ENCODE data around the gene POU6F2. TPM values are rescaled to one million over a fixed set of nuclear protein-coding genes. Genes with fewer than 3 reads are reported as not detected.

Gene POU6F2
- total and polyA plus RNA-seq, 2 donors from 2014 or later = 0.47 TPM; not detected in 1

- TF ChIP-seq CTCF (IDR thresholded peaks at IDR 0.05; ENCODE audit: borderline replicate concordance, extremely low read depth, insufficient read depth) = no peak
- Histone ChIP-seq H3K4me3 (ENCODE audit: low read length in 3 of 3) (no peak overlapping the region), H3K27ac (ENCODE audit: low read depth in 2 of 2, low read length in 2 of 2) (no peak overlapping the region), H3K27me3 (ENCODE audit: control insufficient read depth, insufficient read depth, low read length) (peaks cover 3% of the 10 kb centered on the region), H3K36me3 (ENCODE audit: control insufficient read depth in 2 of 3, insufficient read depth in 3 of 3, low read length in 3 of 3) (no peaks in the 10 kb centered on the region), H3K9me3 (ENCODE audit: control insufficient read depth in 2 of 3, insufficient read depth in 1 of 3, low read length in 3 of 3) (no peaks in the 10 kb centered on the region), H3K4me1 (ENCODE audit: control insufficient read depth in 2 of 3, insufficient read depth in 2 of 3, low read depth in 1 of 3, low read length in 3 of 3) (no peaks in the 10 kb centered on the region), H3K9ac (ENCODE audit: low read length in 3 of 3) (no peak overlapping the region)
- DNase-seq = no peak
- no peak for FAIRE-seq
- intact Hi-C loops (cut with DNase I) = no loop called here
These were observed 333.0 kb downstream of the POU6F2 start for GRCh38 chr7:39310699-39311098.

- no peaks in the 10 kb centered on the region for H3K9me3 ChIP-seq (ENCODE audit: control insufficient read depth in 2 of 3, insufficient read depth in 1 of 3, low read length in 3 of 3)
- intact Hi-C loops (cut with DNase I) = no loop called here
- DNase-seq (no peak), FAIRE-seq (no peak)
- H3K27me3 ChIP-seq (ENCODE audit: control insufficient read depth, insufficient read depth, low read length) = peaks cover 3% of the 10 kb centered on the region
- no peaks in the 10 kb centered on the region for H3K36me3 ChIP-seq (ENCODE audit: control insufficient read depth in 2 of 3, insufficient read depth in 3 of 3, low read length in 3 of 3)
- no peak overlapping the region for H3K4me3 ChIP-seq (ENCODE audit: low read length in 3 of 3)
- no peak overlapping the region for H3K27ac ChIP-seq (ENCODE audit: low read depth in 2 of 2, low read length in 2 of 2)
- H3K4me1 ChIP-seq (ENCODE audit: control insufficient read depth in 2 of 3, insufficient read depth in 2 of 3, low read depth in 1 of 3, low read length in 3 of 3) = no peaks in the 10 kb centered on the region
- TF ChIP-seq CTCF (IDR thresholded peaks at IDR 0.05; ENCODE audit: borderline replicate concordance, extremely low read depth, insufficient read depth) = no peak
- no peak overlapping the region for H3K9ac ChIP-seq (ENCODE audit: low read length in 3 of 3)
These were observed 334.7 kb downstream of the POU6F2 start for GRCh38 chr7:39312254-39312989.

- FAIRE-seq = no peak
- H3K36me3 ChIP-seq (ENCODE audit: control insufficient read depth in 2 of 3, insufficient read depth in 3 of 3, low read length in 3 of 3) = no peaks in the 10 kb centered on the region
These were observed 335.7 kb downstream of the POU6F2 start for GRCh38 chr7:39313376-39313775.

More at GRCh38 chr7:39313376-39313775, 335.7 kb downstream of the POU6F2 start:
- H3K9ac ChIP-seq (ENCODE audit: low read length in 3 of 3) = no peak overlapping the region
- H3K27ac ChIP-seq (ENCODE audit: low read depth in 2 of 2, low read length in 2 of 2) = no peak overlapping the region
- intact Hi-C loops (cut with DNase I) = no loop called here
- H3K27me3 ChIP-seq (ENCODE audit: control insufficient read depth, insufficient read depth, low read length) = peaks cover 3% of the 10 kb centered on the region
- H3K9me3 ChIP-seq (ENCODE audit: control insufficient read depth in 2 of 3, insufficient read depth in 1 of 3, low read length in 3 of 3) = no peaks in the 10 kb centered on the region
- no peak for DNase-seq
- no peak for TF ChIP-seq CTCF (IDR thresholded peaks at IDR 0.05; ENCODE audit: borderline replicate concordance, extremely low read depth, insufficient read depth)
- no peaks in the 10 kb centered on the region for H3K4me1 ChIP-seq (ENCODE audit: control insufficient read depth in 2 of 3, insufficient read depth in 2 of 3, low read depth in 1 of 3, low read length in 3 of 3)
- H3K4me3 ChIP-seq (ENCODE audit: low read length in 3 of 3) = no peak overlapping the region

All from kidney (tissue), 14 donors.